Neutrophil (primary cell): ENCODE data around the gene UBE2D2.
A peak's percentile ranks its signal among the peaks of the same experiment; 100 is the strongest.
"Not testable (repeated sequence)": the region's sequence is repeated elsewhere in the genome, so short reads cannot be mapped to it uniquely, and the experiment has no call there.

Experiments
- H3K27ac ChIP-seq: fragments of 200-600 bp; sonication (generic); 2 replicates; pipeline ENCODE4 v1.5.1; 2016; ENCODE audit warnings: mild to moderate bottlenecking, moderate library complexity
- H3K27me3 ChIP-seq: fragments of 200-600 bp; sonication (generic); 2 replicates; pipeline ENCODE4 v1.6.0; 2016; ENCODE audit warnings: mild to moderate bottlenecking
- H3K36me3 ChIP-seq: fragments of 200-600 bp; sonication (generic); 2 replicates; pipeline ENCODE4 v1.5.1; 2017
- H3K4me1 ChIP-seq, 2 experiments: fragments of 200-600 bp in 1 of 2; sonication (generic) in 1 of 2; 1 replicate in 1 of 2; 2 replicates in 1 of 2; pipeline versions ENCODE4 v1.5.1 to v1.6.1; 2013 to 2016; ENCODE audit warnings: low read depth in 1 of 2, low read length in 1 of 2, mild to moderate bottlenecking in 1 of 2, moderate library complexity in 1 of 2; ENCODE audit not compliant: control insufficient read depth in 1 of 2, insufficient read depth in 1 of 2
- H3K4me3 ChIP-seq, 2 experiments: fragments of 200-600 bp in 1 of 2; sonication (generic) in 1 of 2; 1 replicate in 1 of 2; 2 replicates in 1 of 2; pipeline ENCODE4 v1.5.1; 2013 to 2016; ENCODE audit warnings: low read depth in 1 of 2, low read length in 1 of 2, mild to moderate bottlenecking in 1 of 2, moderate library complexity in 1 of 2
- H3K9me3 ChIP-seq: fragments of 200-600 bp; sonication (generic); 2 replicates; pipeline ENCODE4 v1.5.1; 2016
- TF ChIP-seq, protein P1 (sequence below): fragments of 200-600 bp; sonication (generic); IDR thresholded peaks from 2 replicates; pipeline ENCODE4 v1.5.1; 2016; ENCODE audit warnings: antibody characterized with exemption

The UBE2D2 gene

DNA sequence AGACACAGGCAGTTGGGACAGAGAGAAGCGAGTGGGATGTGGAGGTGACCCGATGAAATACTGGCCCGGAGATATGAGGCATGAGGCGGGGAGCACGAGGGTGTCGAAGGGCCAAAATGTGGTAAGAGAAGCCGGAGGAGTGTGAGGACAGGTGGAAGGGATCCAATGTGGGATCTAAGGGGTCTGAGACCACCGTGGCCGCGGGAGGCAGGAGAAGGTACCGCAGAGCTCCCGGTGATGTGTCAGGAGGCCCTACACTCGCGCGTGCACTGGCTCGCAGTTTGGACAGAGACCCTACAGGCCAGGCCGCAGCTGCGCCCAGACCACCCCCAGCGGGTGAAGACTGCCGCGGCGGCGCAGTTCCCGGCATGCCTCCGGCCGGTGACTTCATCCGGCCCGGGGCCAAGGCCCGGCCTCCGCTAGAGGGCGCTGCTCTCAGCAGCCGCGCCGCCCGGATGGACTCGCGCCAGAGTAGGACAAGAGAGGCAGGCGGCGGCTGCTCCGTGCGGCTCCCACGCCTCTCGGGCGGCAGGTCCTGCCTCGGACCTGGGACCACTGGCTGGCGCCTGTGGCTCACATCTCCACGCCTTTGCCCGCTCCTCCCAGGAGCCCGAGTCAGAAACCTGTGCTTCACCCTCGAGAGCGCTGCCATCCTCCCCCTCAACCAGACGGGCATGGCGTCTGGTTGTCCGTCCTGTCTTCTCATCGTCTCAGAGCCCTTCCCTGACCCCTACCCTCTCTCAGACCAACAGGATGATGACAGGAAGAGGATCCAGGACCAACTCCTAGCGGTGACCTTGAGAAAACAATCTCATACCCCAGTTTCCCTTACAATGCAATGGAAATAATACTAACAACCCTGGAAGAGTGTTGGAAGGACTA lies 43.2 kb upstream of the UBE2D2 start:
- Histone ChIP-seq H3K4me1 (peaks cover 10 to 11% of the 10 kb centered on the region in 2 experiments), H3K27ac (peak overlapping the region; percentile 13), H3K36me3 (no peaks in the 10 kb centered on the region), H3K27me3 (no peaks in the 10 kb centered on the region), H3K4me3 (peak overlapping the region; percentile 67 to 70), H3K9me3 (no peaks in the 10 kb centered on the region)
- TF ChIP-seq, protein P1, sequence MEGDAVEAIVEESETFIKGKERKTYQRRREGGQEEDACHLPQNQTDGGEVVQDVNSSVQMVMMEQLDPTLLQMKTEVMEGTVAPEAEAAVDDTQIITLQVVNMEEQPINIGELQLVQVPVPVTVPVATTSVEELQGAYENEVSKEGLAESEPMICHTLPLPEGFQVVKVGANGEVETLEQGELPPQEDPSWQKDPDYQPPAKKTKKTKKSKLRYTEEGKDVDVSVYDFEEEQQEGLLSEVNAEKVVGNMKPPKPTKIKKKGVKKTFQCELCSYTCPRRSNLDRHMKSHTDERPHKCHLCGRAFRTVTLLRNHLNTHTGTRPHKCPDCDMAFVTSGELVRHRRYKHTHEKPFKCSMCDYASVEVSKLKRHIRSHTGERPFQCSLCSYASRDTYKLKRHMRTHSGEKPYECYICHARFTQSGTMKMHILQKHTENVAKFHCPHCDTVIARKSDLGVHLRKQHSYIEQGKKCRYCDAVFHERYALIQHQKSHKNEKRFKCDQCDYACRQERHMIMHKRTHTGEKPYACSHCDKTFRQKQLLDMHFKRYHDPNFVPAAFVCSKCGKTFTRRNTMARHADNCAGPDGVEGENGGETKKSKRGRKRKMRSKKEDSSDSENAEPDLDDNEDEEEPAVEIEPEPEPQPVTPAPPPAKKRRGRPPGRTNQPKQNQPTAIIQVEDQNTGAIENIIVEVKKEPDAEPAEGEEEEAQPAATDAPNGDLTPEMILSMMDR, result peak; percentile 92

DNA sequence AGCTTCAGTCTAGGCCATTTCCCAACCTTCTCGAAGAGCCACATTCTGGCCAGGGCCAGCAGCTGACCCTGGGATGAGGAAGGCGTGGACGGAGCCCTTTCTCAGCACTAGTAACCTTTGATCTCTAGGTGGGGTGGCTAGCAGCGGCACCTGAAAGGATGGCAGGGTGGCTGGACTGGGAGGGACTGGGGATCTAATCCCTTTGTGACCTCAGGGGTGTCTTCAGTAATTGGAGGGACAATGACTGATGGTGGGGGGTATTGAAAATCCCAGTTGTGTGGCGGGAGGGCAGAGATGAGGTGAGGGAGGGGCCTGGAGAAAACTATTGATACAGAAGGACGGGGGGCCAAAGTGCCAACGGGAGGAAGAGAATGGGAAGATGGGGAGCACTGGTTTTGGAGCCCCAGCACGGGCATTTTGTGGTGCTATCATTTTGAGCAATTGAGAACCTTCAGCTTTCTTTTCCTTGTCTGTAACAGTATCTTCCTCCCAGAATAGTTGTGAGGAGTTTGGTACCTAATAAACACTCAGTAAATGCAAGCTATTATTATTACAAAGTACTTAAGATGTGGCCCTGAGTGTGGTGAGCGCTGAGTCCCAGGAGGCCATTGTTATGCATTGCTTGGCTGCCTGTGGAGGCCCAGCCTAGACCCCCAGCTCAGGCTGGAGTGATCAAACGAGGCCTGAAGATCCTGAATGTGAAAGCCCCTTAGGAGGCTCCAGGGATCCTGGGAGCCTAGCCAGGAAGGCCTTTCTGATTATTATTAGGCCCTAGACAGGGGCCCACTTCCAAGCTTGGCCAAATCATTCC lies 37.3 kb upstream of the UBE2D2 start:
- Histone ChIP-seq H3K9me3 (no peaks in the 10 kb centered on the region), H3K27ac (no peak overlapping the region), H3K4me3 (no peak overlapping the region), H3K4me1 (no peaks in the 10 kb centered on the region), H3K36me3 (no peaks in the 10 kb centered on the region), H3K27me3 (no peaks in the 10 kb centered on the region)
- TF ChIP-seq, protein P1, result no peak

DNA sequence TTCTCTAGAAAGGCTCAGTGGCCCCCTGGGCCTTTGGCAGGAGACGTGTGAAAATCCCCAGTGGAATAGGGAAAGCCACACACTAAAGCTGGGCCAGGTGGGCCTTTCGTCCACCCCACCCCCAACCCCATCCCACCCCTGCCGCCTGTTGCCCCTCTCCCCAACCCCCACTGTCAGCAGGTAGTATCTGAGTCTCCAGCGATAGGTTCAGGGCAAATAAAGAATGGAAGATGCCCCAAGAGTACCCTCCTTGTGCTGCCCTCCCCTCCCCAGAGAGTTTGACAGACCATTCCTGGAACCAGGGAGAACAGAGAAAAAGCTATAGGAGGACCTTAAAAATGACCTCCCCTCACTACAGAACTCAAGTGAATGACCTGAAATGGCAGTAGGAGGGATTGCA lies 36.7 kb upstream of the UBE2D2 start:
- TF ChIP-seq, protein P1, result no peak
- no peak overlapping the region for H3K4me3 ChIP-seq
- H3K27me3 ChIP-seq, result no peaks in the 10 kb centered on the region
- no peaks in the 10 kb centered on the region for H3K36me3 ChIP-seq
- no peaks in the 10 kb centered on the region for H3K4me1 ChIP-seq
- H3K27ac ChIP-seq, result no peak overlapping the region
- H3K9me3 ChIP-seq, result no peaks in the 10 kb centered on the region

DNA sequence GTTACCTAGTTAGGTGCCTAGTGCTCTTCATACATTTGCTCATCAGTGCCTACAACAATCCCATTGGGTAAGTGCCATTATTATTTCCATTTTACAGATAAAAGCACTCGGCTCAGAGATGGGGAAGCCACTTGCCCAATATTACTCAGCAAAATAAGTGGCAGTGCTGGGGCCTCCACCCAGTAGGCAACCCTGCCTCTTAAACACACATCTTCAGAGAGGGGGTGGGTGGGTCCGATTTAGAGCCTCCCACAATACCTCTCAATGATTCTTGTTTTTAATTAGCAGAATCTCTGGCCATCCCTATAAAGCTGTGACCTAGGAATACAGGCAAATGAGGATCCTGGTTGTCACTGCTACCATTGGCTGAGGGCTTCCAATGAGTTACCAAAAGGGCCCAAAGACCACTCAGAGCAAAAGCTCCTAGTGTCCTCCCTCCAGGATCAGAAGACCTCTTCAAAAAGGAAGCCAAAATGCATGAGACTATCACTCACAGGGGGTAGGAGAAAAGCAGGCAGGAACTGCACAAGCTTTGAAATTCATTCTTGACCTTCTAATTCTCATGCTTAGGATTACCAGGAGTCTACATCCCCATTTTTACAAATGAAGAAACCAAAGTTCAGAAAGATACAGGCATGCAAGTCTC lies 36.1 kb upstream of the UBE2D2 start:
- H3K4me1 ChIP-seq, result no peaks in the 10 kb centered on the region
- TF ChIP-seq, protein P1, result no peak
- H3K36me3 ChIP-seq, result no peaks in the 10 kb centered on the region
- no peak overlapping the region for H3K27ac ChIP-seq
- H3K27me3 ChIP-seq, result no peaks in the 10 kb centered on the region
- no peak overlapping the region for H3K4me3 ChIP-seq
- H3K9me3 ChIP-seq, result no peaks in the 10 kb centered on the region

DNA sequence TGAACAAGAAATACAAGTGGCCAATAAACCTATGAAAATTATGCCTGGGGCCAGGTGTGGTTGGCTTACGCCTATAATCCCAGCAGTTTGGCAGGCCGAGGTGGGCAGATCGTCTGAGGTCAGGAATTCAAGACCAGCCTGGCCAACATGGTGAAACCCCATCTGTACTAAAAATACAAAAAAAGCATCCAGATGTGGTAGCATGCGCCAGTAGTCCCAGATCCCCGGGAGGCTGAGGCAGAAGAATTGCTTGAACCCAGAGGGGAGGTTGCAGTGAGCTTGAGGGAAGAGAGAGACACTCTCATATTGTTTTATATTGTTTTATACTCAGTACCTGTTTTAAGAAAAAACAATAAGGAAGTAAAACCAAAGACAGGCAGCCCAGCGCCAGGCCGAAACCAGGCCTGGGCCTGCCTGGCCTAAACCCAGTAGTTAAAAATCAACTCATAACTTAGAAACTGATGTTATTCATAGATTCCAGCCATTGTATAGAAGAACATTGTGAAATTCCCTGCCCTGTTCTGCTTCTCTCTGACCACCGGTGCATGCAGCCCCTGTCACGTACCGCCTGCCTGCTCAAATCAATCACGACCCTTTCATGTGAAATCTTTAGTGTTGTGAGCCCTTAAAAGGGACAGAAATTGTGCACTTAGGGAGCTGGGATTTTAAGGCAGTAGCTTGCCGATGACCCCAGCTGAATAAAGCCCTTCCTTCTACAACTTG lies 35.4 kb upstream of the UBE2D2 start:
- not testable (repeated sequence) for H3K9me3 ChIP-seq, H3K27me3 ChIP-seq, H3K27ac ChIP-seq, H3K4me3 ChIP-seq, H3K36me3 ChIP-seq, H3K4me1 ChIP-seq

DNA sequence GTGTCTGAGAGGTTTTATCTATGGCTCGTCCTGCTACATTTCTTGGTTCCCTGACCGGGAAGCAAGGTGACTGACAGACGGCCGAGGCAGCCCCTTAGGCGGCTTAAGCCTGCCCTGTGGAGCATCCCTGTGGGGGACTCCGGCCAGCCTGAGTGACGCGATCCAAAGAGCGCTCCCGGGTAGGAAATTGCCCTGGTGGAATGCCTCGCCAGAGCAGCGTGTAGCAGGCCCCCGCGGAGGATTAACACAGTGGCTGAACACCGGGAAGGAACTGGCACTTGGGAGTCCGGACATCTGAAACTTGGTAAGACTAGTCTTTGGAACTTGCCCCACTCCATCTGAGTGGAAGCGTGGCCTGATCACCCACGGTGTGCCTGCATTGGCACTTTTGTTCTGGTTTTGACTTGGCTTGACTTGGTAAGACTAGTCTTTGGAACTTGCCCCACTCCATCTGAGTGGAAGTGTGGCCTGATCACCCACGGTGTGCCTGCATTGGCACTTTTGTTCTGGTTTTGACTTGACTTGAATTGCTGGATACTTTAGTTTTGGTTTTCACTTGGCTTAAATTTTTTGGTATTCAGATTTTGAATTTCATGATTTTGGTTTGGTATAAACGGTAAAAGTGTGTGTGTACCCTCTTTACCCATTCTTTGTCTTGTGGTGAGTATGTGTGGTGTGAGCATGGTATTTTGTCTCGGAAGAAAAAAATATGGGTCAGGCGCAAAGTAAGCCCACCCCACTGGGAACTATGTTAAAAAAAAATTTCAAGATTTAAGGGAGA lies 34.6 kb upstream of the UBE2D2 start:
- not testable (repeated sequence) for H3K27ac ChIP-seq, H3K27me3 ChIP-seq, H3K4me3 ChIP-seq, H3K4me1 ChIP-seq, H3K9me3 ChIP-seq, H3K36me3 ChIP-seq

DNA sequence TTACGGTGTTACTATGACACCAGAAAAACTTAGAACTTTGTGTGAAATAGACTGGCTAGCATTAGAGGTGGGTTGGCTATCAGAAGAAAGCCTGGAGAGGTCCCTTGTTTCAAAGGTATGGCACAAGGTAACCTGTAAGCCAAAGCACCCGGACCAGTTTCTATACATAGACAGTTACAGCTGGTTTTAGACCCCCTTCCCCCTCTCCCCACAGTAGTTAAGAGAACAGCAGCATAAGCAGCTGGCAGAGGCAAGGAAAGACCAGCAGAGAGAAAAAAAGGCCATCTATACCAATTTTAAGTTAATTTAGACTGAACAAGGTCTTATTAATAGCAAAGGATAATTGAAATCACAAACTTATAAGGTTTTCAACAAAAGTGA lies 34.1 kb upstream of the UBE2D2 start:
- not testable (repeated sequence) for H3K36me3 ChIP-seq, H3K9me3 ChIP-seq, H3K27me3 ChIP-seq, H3K4me3 ChIP-seq, H3K27ac ChIP-seq, H3K4me1 ChIP-seq

DNA sequence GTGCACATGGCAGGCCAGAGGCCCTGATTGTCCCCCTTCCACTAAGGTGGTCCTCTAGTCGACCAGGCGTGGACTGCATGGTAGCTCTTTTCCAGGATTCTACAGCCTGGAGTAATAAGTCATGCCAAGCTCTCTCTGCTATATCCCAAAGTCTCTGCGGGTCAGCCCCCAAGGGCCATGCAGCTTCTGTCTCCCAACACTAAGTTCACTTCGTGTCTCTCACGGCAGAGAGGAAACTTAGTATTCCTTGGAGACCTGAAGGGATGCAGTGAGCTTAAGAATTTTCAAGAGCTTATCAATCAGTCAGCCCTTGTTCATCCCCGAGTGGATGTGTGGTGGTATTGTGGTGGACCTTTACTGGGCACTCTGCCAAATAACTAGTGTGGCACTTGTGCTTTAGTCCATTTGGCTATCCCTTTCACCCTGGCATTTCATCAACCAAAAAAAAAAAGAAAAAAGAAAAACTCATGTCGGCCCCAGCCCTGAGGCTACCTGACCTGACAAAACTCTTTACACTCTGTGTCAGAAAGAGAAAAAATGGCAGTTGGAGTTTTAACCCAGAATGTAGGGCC lies 33.2 kb upstream of the UBE2D2 start:
- not testable (repeated sequence) for H3K27me3 ChIP-seq, H3K9me3 ChIP-seq, H3K4me1 ChIP-seq, H3K36me3 ChIP-seq, H3K4me3 ChIP-seq, H3K27ac ChIP-seq
